Occipital lobe (tissue), 2 donors: ENCODE results near the gene DYNC1I1. TPM values are rescaled to one million over a fixed set of nuclear protein-coding genes. Genes with fewer than 3 reads are reported as not detected.
A peak's percentile ranks its signal among the peaks of the same experiment; 100 is the strongest.

Experiments
- DNase-seq: peaks from one replicate; lab custom pipeline; 2025; lab: John Stamatoyannopoulos, UW
- total RNA-seq: library from RNA; depleted of rRNA; stranded (reverse); fragments of >200 nt; gene quantifications from one replicate; pipeline ENCODE4 v1.2.3, GENCODE V29; 2014

Gene DYNC1I1
- total RNA-seq: 182 TPM

- DNase-seq: peak; percentile 76
Measured at GRCh38 chr7:95772298-95772770, at the start of gene DYNC1I1. DYNC1I1 (plus strand) TSS chr7:95772554; CDS start chr7:95804730, 32,176 bp downstream.

- peak; percentile 2 for DNase-seq
Measured at GRCh38 chr7:95723583-95724180, 48.7 kb upstream of the DYNC1I1 start.

- DNase-seq: no peak
Measured at GRCh38 chr7:95725205-95725604, 47.1 kb upstream of the DYNC1I1 start.

GRCh38 chr7:95730493-95731280 lies 41.7 kb upstream of the DYNC1I1 start:
- DNase-seq: no peak

- no peak for DNase-seq
Measured at GRCh38 chr7:95736635-95737034, 35.7 kb upstream of the DYNC1I1 start.

- DNase-seq: no peak
Measured at GRCh38 chr7:95737828-95738505, 34.4 kb upstream of the DYNC1I1 start.

GRCh38 chr7:95749044-95749443 lies 23.3 kb upstream of the DYNC1I1 start:
- no peak for DNase-seq

GRCh38 chr7:95749515-95749914 lies 22.8 kb upstream of the DYNC1I1 start:
- DNase-seq: no peak

GRCh38 chr7:95753440-95753839 lies 18.9 kb upstream of the DYNC1I1 start:
- DNase-seq: no peak

- no peak for DNase-seq
Measured at GRCh38 chr7:95755277-95755934, 16.9 kb upstream of the DYNC1I1 start.

- no peak for DNase-seq
Measured at GRCh38 chr7:95758187-95758586, 14.2 kb upstream of the DYNC1I1 start.

GRCh38 chr7:95766086-95766485 lies 6.3 kb upstream of the DYNC1I1 start:
- DNase-seq: no peak

GRCh38 chr7:95766657-95767056 lies 5.7 kb upstream of the DYNC1I1 start:
- DNase-seq: no peak

GRCh38 chr7:95772771-95773581 lies 622 bp downstream of the DYNC1I1 start:
- DNase-seq: peak; percentile 17

- no peak for DNase-seq
Measured at GRCh38 chr7:95776561-95777185, 4.3 kb downstream of the DYNC1I1 start.

- DNase-seq: no peak
Measured at GRCh38 chr7:95777269-95777668, 4.9 kb downstream of the DYNC1I1 start.

- no peak for DNase-seq
Measured at GRCh38 chr7:95780665-95781064, 8.3 kb downstream of the DYNC1I1 start.

GRCh38 chr7:95781961-95782586 lies 9.7 kb downstream of the DYNC1I1 start:
- DNase-seq: no peak

- no peak for DNase-seq
Measured at GRCh38 chr7:95784796-95785195, 12.4 kb downstream of the DYNC1I1 start.

- DNase-seq: no peak
Measured at GRCh38 chr7:95788258-95788657, 15.9 kb downstream of the DYNC1I1 start.
